ENCODE measurements around the gene SH3BP4.

Gene SH3BP4

GRCh38 chr2:234935311-234935710 is 16.5 kb upstream of the SH3BP4 start:
- no peak overlapping the region for H3K27ac ChIP-seq
- no peaks in the 10 kb centered on the region for H3K9me3 ChIP-seq
- H3K4me3 ChIP-seq (ENCODE audit: low read depth in 1 of 2, low read length in 1 of 2), result no peak overlapping the region
- H3K4me1 ChIP-seq (ENCODE audit: control insufficient read depth in 1 of 2, insufficient read depth in 1 of 2, low read depth in 1 of 2, low read length in 1 of 2), result no peaks in the 10 kb centered on the region
- TF ChIP-seq CTCF (IDR thresholded peaks at IDR 0.05), result no peak
- peaks cover 4% of the 10 kb centered on the region for H3K27me3 ChIP-seq
- no peaks in the 10 kb centered on the region for H3K36me3 ChIP-seq

DNA sequence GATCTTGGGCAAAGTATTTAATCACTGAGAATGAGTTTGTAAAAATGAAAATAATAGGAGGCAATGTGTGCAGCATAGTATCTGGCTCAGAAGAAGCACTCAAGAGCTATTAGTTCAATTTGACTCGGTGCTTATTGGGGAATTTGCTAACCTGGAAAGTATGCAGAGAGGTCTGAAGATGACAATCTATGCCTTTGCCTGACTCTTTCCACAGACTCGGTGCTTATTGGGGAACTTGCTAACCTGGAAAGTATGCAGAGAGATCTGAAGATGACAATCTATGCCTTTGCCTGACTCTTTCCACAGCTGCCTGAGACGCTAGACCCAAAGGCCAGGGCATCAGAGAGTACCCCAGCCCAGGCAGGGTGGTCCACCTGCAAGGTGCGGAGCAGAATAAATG is 12.2 kb upstream of the SH3BP4 start:
- Histone ChIP-seq H3K27ac (no peak overlapping the region), H3K27me3 (peaks cover 7% of the 10 kb centered on the region), H3K4me3 (ENCODE audit: low read depth in 1 of 2, low read length in 1 of 2) (no peak overlapping the region), H3K9me3 (no peaks in the 10 kb centered on the region), H3K4me1 (ENCODE audit: control insufficient read depth in 1 of 2, insufficient read depth in 1 of 2, low read depth in 1 of 2, low read length in 1 of 2) (no peaks in the 10 kb centered on the region), H3K36me3 (no peaks in the 10 kb centered on the region)
- TF ChIP-seq CTCF (IDR thresholded peaks at IDR 0.05), result no peak

- no peak overlapping the region for H3K27ac ChIP-seq
- no peak overlapping the region for H3K4me3 ChIP-seq (ENCODE audit: low read depth in 1 of 2, low read length in 1 of 2)
- no peaks in the 10 kb centered on the region for H3K4me1 ChIP-seq (ENCODE audit: control insufficient read depth in 1 of 2, insufficient read depth in 1 of 2, low read depth in 1 of 2, low read length in 1 of 2)
- H3K9me3 ChIP-seq, result no peaks in the 10 kb centered on the region
- no peak for TF ChIP-seq CTCF (IDR thresholded peaks at IDR 0.05)
- H3K36me3 ChIP-seq, result no peaks in the 10 kb centered on the region
- peaks cover 7% of the 10 kb centered on the region for H3K27me3 ChIP-seq
Measured at GRCh38 chr2:234939996-234940395, 11.8 kb upstream of the SH3BP4 start.

DNA sequence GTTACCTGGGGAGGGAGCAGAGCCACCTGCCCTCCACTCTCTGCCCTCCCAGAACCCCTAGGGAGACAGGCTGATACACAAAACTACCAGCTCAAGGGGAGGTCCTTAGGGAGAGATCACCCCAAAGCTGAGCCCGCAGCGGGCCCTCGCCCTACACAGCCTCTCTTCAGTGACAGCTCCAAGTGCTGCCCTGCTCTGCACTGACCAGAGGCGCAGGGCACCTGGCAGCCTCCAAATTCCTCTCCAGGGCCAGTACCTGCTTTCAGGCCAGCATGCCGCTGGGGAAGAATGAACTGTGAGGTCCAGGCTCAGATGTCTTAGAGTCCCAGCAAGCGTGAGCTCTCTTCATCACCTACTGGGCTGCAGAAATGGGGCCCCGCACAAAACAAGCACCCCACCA is 11.3 kb upstream of the SH3BP4 start:
- Histone ChIP-seq H3K27ac (no peak overlapping the region), H3K9me3 (no peaks in the 10 kb centered on the region), H3K36me3 (no peaks in the 10 kb centered on the region), H3K4me1 (ENCODE audit: control insufficient read depth in 1 of 2, insufficient read depth in 1 of 2, low read depth in 1 of 2, low read length in 1 of 2) (no peaks in the 10 kb centered on the region), H3K4me3 (ENCODE audit: low read depth in 1 of 2, low read length in 1 of 2) (no peak overlapping the region), H3K27me3 (peaks cover 7% of the 10 kb centered on the region)
- TF ChIP-seq CTCF (IDR thresholded peaks at IDR 0.05), result no peak

DNA sequence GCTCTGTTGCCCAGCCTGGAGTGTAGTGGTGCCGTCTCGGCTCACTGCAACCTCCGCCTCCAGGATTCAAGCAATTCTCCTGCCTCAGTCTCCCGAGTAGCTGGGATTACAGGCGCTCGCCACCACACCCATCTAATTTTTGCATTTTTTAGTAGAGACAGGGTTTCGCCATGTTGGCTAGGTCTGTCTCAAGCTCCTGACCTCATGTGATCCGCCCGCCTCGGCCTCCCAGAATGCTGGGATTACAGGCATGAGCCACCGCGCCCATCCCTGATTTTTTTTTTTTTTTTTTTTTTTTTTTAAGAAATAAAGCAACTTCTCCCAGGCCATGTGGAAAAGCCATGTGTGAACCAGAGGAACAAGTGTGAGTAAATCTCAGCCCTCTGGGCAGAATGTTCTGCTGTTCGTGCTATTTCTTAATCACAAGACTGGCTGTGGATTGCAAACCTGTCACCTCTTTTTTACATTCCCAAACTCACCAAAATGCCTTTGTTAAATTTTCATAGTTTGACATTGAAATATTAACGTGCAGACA is 6.4 kb upstream of the SH3BP4 start:
- Histone ChIP-seq H3K9me3 (no peaks in the 10 kb centered on the region), H3K27me3 (peaks cover 38% of the 10 kb centered on the region), H3K36me3 (no peaks in the 10 kb centered on the region), H3K4me1 (ENCODE audit: control insufficient read depth in 1 of 2, insufficient read depth in 1 of 2, low read depth in 1 of 2, low read length in 1 of 2) (no peaks in the 10 kb centered on the region), H3K4me3 (ENCODE audit: low read depth in 1 of 2, low read length in 1 of 2) (no peak overlapping the region), H3K27ac (no peak overlapping the region)
- TF ChIP-seq CTCF (IDR thresholded peaks at IDR 0.05), result no peak

DNA sequence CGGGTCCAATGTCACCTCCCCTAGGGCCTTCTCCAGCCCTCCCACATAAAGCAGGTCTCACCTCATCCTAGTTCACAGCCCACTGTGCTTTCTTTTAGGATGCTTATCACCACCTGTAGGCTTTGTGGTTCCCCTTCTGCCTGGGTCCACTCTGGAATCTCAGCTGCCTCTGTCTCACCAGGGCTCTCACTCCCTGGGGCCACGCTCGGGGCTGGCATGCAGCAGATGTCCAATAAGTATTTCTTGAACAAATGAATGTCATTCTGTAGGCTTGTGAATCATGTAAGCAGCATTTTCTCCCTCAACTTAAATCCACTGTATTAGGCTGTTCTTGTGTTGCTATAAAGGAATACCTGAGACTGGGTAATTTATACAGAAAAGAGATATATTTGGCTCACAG is 4.3 kb upstream of the SH3BP4 start:
- Histone ChIP-seq H3K27ac (no peak overlapping the region), H3K27me3 (peaks cover 56% of the 10 kb centered on the region), H3K4me1 (ENCODE audit: control insufficient read depth in 1 of 2, insufficient read depth in 1 of 2, low read depth in 1 of 2, low read length in 1 of 2) (peaks cover 0 to 3% of the 10 kb centered on the region in 2 experiments), H3K36me3 (no peaks in the 10 kb centered on the region), H3K4me3 (ENCODE audit: low read depth in 1 of 2, low read length in 1 of 2) (no peak overlapping the region), H3K9me3 (no peaks in the 10 kb centered on the region)
- no peak for TF ChIP-seq CTCF (IDR thresholded peaks at IDR 0.05)

Measured in neutrophil (primary cell).